Body of pancreas (tissue), 4 donors: ENCODE data around the gene WNT11.

Source experiments
- POLR2A ChIP-seq, 3 donors: fragments of 450-650 bp; IDR thresholded peaks; one replicate each; pipeline ENCODE4 v1.6.1; 2016; ENCODE audit warnings: antibody characterized with exemption in 3 of 3, mild to moderate bottlenecking in 2 of 3
- TF ChIP-seq, protein P1 (sequence below), 7 experiments: fragments of 450-650 bp in 4 of 7; fragments of 200-600 bp in 3 of 7; sonication (generic) in 3 of 7; IDR thresholded peaks; one replicate each; pipeline ENCODE4 v1.5.1; 2016 to 2019; ENCODE audit warnings: antibody characterized with exemption in 7 of 7

DNA sequence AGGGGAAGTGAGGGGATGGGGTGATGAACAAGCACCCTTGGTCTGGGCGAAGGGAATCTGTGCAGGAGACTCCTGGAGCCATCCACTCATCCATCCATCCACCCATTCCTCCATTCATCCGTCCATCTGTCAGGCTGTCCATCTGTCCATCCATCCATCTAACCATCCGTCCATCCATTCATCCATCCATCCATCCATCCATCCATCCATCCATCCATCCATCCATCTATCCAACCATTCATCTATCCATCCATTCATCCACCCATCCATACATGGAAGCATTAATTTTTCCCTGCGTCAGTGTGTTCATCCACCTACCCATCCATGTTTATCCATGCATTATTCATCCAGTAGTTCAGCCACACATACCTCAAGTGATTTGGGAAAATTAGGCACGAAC, 32.0 kb downstream of the WNT11 start:
- TF ChIP-seq, protein P1, sequence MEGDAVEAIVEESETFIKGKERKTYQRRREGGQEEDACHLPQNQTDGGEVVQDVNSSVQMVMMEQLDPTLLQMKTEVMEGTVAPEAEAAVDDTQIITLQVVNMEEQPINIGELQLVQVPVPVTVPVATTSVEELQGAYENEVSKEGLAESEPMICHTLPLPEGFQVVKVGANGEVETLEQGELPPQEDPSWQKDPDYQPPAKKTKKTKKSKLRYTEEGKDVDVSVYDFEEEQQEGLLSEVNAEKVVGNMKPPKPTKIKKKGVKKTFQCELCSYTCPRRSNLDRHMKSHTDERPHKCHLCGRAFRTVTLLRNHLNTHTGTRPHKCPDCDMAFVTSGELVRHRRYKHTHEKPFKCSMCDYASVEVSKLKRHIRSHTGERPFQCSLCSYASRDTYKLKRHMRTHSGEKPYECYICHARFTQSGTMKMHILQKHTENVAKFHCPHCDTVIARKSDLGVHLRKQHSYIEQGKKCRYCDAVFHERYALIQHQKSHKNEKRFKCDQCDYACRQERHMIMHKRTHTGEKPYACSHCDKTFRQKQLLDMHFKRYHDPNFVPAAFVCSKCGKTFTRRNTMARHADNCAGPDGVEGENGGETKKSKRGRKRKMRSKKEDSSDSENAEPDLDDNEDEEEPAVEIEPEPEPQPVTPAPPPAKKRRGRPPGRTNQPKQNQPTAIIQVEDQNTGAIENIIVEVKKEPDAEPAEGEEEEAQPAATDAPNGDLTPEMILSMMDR (IDR thresholded peaks at IDR 0.05), result no peak
- TF ChIP-seq POLR2A (IDR thresholded peaks at IDR 0.05), result no peak
